LNCAP (cell line): Measurements from ENCODE around the gene PRSS56.

Experiments
- CTCF ChIP-seq: fragments of 450-650 bp; IDR thresholded peaks from 2 replicates; pipeline ENCODE4 v1.5.1; 2017; ENCODE audit warnings: mild to moderate bottlenecking

The PRSS56 gene

GRCh38 chr2:232573771-232574435, 53.7 kb downstream of the PRSS56 start:
- no peak for TF ChIP-seq CTCF

- TF ChIP-seq CTCF: no peak
Measured at GRCh38 chr2:232574674-232575403, 54.7 kb downstream of the PRSS56 start.
